ENCODE results near the gene EXOC4.

The EXOC4 gene

GRCh38 chr7:133522501-133522900, 269.6 kb downstream of the EXOC4 start:
- Histone ChIP-seq H3K36me3 (ENCODE audit: control insufficient read depth, insufficient read depth, low read length) (no peaks in the 10 kb centered on the region), H3K4me3 (replicated peaks; ENCODE audit: low read depth, low read length) (no peak overlapping the region), H3K27me3 (replicated peaks; ENCODE audit: control insufficient read depth, insufficient read depth, low read length) (no peaks in the 10 kb centered on the region)
- no peak for DNase-seq (ENCODE audit: extremely low read depth, insufficient read length)
- no peak for TF ChIP-seq CTCF (IDR thresholded peaks at IDR 0.05; ENCODE audit: insufficient read depth, low read length, poor library complexity, severe bottlenecking)

GRCh38 chr7:133528796-133529195, 275.9 kb downstream of the EXOC4 start:
- Histone ChIP-seq H3K36me3 (ENCODE audit: control insufficient read depth, insufficient read depth, low read length) (no peaks in the 10 kb centered on the region), H3K27me3 (replicated peaks; ENCODE audit: control insufficient read depth, insufficient read depth, low read length) (no peaks in the 10 kb centered on the region), H3K4me3 (replicated peaks; ENCODE audit: low read depth, low read length) (no peak overlapping the region)
- no peak for TF ChIP-seq CTCF (IDR thresholded peaks at IDR 0.05; ENCODE audit: insufficient read depth, low read length, poor library complexity, severe bottlenecking)
- DNase-seq (ENCODE audit: extremely low read depth, insufficient read length): no peak

- Histone ChIP-seq H3K36me3 (ENCODE audit: control insufficient read depth, insufficient read depth, low read length) (no peaks in the 10 kb centered on the region), H3K4me3 (replicated peaks; ENCODE audit: low read depth, low read length) (no peak overlapping the region), H3K27me3 (replicated peaks; ENCODE audit: control insufficient read depth, insufficient read depth, low read length) (no peaks in the 10 kb centered on the region)
- DNase-seq (ENCODE audit: extremely low read depth, insufficient read length): no peak
- no peak for TF ChIP-seq CTCF (IDR thresholded peaks at IDR 0.05; ENCODE audit: insufficient read depth, low read length, poor library complexity, severe bottlenecking)
Observed at GRCh38 chr7:133529861-133530260, 277.0 kb downstream of the EXOC4 start.

GRCh38 chr7:133530682-133531081, 277.8 kb downstream of the EXOC4 start:
- Histone ChIP-seq H3K27me3 (replicated peaks; ENCODE audit: control insufficient read depth, insufficient read depth, low read length) (no peaks in the 10 kb centered on the region), H3K4me3 (replicated peaks; ENCODE audit: low read depth, low read length) (no peak overlapping the region), H3K36me3 (ENCODE audit: control insufficient read depth, insufficient read depth, low read length) (no peaks in the 10 kb centered on the region)
- no peak for DNase-seq (ENCODE audit: extremely low read depth, insufficient read length)
- TF ChIP-seq CTCF (IDR thresholded peaks at IDR 0.05; ENCODE audit: insufficient read depth, low read length, poor library complexity, severe bottlenecking): no peak

GRCh38 chr7:133534816-133535215, 281.9 kb downstream of the EXOC4 start:
- Histone ChIP-seq H3K4me3 (replicated peaks; ENCODE audit: low read depth, low read length) (no peak overlapping the region), H3K36me3 (ENCODE audit: control insufficient read depth, insufficient read depth, low read length) (no peaks in the 10 kb centered on the region), H3K27me3 (replicated peaks; ENCODE audit: control insufficient read depth, insufficient read depth, low read length) (no peaks in the 10 kb centered on the region)
- TF ChIP-seq CTCF (IDR thresholded peaks at IDR 0.05; ENCODE audit: insufficient read depth, low read length, poor library complexity, severe bottlenecking): no peak
- no peak for DNase-seq (ENCODE audit: extremely low read depth, insufficient read length)

GRCh38 chr7:133535308-133535707, 282.4 kb downstream of the EXOC4 start:
- Histone ChIP-seq H3K36me3 (ENCODE audit: control insufficient read depth, insufficient read depth, low read length) (no peaks in the 10 kb centered on the region), H3K27me3 (replicated peaks; ENCODE audit: control insufficient read depth, insufficient read depth, low read length) (no peaks in the 10 kb centered on the region), H3K4me3 (replicated peaks; ENCODE audit: low read depth, low read length) (no peak overlapping the region)
- TF ChIP-seq CTCF (IDR thresholded peaks at IDR 0.05; ENCODE audit: insufficient read depth, low read length, poor library complexity, severe bottlenecking): no peak
- no peak for DNase-seq (ENCODE audit: extremely low read depth, insufficient read length)

All from GM06990 (cell line).